T-helper 1 cell (primary cell): ENCODE measurements around the gene INTS6.
"Not testable (repeated sequence)": the region's sequence is repeated elsewhere in the genome, so short reads cannot be mapped to it uniquely, and the experiment has no call there.

ENCODE experiments used
- DNase-seq, 5 donors: peaks; one replicate each; pipeline ENCODE4 v3.0.0-alpha.2; 2012 to 2020

The INTS6 gene

DNA sequence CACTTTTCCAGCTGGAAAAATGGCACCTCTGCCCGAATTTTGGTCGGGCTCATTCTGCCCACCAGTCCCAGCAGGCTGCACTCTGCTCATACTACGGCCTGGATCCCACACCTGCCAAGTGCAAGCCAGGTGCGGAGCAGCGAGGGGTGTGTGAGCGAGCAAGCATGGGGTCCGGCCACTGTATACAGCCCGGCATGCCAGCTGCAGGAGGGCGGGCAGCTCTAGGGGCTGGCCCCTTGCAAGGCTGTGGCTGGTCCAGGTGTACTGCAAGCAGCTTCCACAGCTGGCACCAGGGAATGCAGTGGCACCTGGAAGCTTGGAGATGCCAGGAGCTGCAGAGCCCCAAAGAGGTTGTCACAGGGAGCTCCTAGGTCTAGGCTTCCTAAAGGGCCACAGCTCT is 2.7 kb upstream of the INTS6 start:
- no peak for DNase-seq

DNA sequence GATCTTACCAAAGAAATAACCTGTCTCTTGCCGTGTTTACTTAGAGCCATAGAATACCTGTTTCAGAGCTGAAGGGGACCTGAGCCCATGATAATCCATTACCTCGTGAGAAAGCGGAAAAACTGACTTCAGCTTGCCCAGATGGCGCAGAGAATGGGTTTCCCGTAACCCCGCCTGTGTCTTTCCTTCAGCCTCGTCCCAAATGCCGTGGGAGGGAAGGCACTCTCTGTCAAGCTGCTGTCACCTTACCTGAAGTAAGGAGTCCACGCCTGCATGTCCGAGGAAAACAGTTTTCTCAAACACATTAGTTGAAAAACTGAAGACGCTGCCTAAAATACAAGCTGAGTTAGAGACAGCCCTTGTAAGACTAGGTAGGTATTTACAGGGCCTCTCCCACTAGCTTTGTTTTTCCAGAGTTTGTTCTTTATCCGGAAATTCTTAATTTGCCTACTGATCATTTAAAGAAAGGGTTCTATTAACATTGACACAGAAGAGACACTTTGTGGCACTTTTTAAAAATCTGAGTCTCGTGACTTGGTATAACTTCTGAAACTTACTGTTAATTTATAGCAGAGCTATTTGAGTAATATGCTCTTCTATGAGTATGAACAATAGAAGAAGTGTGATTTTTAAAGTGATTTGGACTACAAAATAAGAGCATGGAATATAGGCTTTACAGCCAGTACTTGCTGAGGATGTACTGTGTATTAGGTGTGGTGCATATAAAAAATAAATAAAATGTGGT is 1.3 kb upstream of the INTS6 start:
- DNase-seq: peak in 1 of 5 donors; percentile 10

DNA sequence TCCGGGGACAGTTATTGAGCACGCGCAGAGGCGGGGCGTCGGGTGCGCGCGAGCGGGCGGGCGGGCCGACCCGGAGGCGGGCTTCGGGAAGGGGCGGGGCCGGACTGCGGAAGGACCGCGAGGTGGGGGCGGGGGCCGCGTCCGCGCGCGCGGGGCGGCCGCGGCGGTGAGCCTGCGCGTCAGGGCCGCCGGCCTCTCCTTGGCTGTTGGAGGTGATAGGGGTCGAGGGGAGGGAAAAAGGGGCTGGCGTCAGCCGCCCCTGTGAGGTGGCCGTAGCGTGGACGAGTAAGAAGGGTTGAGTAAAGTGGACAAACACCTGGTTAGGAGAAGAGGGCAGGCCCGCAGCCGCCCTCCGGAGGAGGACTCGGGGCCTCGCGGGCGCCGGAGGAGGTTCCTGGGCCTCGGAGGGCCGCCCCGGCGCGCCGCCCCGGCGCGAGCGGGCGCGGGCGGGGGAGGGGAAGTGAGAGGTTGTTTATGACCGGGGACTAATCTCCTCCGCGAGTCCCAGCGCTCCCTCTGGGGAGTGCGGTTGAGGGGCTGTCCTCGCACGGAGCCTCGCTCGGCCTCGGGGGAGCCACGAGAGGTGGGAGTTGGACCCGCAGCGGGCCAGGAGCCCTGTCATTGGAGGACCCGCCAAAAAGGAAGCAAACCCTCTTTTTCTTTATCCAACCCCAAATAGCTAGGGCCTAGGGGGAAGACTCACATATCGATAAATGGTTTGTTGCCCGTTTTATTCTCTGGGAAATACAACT is 547 bp upstream of the INTS6 start:
- peak; percentile 59 to 83 (median 70) for DNase-seq

DNA sequence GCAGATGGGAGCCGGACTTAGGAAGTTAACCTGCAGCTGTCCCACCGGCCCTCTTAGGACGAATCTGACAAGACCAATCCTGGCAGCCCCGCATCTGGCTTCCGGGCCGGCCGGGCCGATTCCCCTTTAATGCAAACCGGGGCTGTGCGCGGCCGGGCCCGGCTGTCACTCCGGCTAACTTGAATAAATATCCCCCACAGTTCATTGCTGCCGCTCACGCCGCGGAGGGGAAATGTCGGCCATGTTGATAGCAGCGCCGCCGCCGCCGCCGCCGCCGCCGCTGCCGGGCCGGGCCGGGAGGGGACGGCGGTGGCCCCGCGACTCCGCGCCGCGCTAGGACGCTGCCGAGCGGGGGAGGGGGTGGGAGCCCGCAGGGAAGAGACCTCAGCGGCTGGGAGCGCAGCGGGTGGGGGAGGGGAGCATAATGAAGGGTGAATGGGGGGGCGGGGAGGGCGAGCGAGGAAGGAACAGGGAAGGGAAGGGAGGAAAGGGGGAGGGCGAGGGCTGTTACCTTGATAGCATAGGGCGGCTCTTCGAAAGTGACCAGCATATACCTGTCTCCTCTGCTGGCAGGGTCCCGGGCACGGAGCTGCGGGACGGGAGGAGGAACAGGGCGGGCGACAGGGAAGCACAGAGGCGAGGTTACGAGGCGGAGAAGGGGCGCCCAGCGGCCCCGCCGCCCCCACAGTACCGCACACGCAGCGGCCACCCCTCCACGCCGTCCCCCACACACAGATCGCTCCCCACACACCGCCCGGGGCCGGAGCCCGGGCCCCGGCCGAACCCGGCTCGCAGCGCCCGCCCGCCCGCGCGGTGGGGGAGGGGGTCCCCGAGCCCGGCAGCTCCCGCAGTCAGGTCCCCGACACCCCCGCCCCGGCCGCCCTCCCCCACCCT is 1.1 kb downstream of the INTS6 start:
- peak; percentile 43 to 83 (median 65) for DNase-seq

DNA sequence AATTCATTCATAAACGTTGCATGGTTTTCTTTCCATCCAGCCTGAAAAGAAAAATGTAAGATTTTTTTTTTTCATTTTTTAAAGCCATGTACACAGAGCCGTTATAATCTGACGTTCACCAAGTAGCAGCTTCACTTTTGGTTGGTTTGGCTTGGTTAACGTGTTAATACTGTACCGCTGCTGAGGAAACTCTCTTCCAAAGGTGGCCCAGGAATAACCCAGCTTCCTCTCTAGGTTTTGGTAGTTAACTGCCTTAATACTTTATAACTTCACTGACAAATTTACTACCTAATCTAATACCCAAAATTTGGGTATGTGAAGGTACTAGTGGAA is 1.7 kb downstream of the INTS6 start:
- no peak for DNase-seq

DNA sequence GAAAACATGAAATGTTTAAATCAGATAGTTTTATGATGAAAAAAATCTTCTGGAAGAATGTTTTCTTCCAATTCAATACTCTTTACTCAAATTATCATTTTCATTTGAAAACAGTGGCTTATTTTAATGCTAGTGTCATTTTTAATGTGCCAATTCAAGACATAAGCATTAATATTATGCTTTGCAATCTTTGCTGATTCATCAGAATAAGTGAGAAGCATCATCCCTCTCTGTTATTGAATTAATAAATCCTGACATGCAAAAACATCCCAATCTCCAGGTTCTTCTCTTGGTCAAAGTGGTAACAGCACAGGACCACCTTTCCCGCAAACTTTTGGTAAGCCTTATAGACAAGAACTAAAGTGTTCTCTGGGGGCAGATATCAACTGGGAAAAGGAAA is 3.8 kb downstream of the INTS6 start:
- DNase-seq: no peak

DNA sequence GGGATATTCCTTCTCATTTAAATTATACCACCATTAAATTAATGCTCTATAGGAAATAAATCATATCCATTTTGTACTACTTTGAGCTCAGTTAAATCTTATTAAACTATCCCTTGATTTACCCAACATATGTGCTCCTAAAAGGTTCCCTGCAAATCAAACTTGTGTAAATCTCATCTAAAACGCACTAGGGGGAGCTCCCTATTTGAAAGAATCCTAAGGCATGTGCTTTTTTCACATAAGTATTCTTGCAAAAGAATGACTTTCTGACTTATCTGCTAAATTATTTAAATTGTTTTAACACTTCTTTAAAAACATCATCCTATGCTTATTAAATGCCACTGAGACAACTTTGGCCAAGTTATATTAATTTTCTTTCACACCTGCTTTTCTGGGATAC is 7.9 kb downstream of the INTS6 start:
- DNase-seq: no peak

DNA sequence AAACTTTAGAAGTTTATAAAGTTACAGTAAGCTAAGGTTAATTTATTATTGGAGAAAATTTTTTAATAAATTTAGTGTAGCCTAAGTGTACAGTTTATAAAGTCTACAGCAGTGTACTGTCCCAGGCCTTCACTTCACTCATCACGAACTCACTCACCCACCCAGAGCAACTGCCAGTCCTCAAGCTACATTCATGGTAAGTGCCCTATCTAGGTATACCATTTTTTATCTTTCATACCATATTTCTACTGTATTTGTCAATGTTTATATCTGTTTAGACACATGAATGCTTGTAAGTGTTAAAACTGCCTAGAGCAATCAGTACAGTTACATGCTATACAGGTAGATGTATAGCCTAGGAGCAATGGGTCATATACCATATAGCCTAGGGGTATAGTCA is 12.5 kb downstream of the INTS6 start:
- DNase-seq: no peak

DNA sequence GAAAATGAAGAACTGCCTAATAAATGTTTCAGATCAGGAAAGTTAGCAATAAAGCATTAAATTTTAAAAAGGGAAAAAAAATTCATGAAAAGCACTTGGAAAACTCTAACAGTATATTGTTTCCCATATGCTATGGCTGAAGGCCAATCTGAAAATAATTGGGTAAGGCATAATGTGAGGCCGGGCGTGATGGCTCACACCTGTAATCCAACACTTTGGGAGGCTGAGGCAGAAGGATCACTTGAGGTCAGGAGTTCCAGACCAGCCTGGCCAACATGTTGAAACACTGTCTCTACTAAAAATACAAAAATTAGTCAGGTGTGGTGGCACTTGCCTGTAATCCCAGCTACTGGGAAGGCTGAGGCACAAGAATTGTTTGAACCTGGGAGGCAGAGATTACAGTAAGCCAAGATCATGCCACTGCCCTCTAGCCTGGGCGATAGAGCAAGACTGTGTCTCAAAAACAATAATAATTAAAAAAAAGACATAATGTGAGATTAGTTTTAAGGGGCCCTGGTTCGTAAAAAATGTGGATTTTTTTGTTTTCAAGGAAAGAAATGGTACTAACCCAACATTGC is 15.2 kb downstream of the INTS6 start:
- no peak for DNase-seq

DNA sequence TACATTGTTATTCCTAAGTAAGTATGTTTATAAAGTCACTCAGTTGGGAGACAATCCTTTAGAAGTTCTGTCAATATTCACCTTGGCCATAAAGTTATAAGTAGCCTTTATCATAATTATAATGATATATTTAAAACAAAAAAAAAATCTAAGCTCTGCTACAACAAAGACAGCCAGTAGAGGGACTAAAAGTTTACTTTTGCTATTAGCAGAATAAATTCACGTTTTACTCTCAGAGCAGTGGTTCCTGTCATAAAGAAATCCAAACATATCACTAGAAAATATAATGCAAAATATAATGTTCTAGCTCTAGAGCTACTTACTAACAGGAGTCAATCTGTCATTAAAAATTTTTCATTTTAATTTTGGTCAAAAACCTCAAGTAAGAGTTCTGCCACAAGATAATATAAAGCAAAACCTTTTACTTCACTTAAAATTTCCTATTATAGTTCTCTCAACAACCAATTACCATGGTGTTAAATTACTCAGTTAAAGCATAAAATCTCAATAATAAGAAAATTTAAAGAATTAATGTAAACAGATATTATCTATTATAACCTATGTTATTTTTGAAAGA is 17.7 kb downstream of the INTS6 start:
- DNase-seq: no peak

DNA sequence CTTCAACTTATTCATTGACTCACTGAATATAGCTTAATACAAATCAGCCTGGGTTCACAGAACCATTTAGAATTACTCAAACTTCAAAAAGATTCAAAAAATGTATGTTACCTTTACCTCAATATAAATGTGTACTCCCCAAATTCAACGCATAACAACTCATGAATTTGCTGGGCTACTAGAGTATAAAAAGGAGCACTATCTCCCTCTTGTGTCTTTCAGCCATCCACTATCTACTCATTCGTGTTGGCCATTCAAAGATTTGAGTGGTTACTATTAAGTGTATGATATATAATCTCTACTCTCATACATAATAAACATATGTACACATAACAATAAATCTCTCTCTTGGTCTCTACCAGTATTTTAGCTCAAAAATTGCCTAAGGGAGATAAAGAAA is 20.3 kb downstream of the INTS6 start:
- no peak for DNase-seq

DNA sequence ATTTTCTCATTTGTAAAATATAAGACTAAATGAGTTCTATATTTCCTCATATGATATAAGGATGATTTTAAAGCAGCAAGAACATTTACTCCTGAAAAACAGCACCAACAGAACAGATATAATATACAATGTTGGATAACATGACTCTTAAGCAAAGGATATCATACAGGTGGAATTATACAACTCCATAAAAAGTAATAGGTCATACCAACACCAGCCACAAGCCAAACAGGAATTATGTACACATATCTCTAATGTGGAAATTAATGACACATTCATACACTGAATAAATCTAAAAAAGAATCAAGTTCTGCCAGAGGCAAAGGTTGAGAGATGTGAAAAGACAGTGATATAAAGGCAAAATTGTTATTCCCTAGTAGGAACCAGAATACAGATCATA is 25.9 kb downstream of the INTS6 start:
- no peak for DNase-seq

DNA sequence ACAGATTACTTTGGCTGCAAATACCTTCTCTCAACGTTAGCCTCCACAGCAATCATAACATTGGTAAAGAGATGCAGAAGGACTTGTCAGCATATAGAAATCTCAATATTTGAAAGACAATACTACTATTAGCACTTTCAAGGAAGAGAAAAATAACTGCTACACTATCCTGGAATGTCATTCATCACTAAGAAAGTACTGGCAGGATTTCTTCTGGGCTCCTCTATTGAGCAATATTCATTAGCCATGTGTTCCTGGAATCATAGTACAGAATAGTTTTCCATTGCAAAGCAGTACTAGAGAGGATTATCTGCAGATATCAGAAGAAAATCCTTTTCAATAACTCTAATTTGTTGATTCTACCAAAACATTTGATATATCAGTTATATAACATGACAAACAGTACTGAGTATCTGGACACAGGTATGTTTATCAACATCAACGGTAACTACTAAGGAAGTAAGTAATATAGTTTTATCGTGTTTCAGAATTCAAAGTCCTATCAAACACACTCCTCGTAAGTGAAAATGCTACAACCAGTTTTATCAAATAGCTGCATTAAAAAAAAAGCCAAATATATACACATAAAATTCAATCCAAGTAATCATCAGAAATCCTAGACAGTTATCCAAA is 27.3 kb downstream of the INTS6 start:
- no peak for DNase-seq

DNA sequence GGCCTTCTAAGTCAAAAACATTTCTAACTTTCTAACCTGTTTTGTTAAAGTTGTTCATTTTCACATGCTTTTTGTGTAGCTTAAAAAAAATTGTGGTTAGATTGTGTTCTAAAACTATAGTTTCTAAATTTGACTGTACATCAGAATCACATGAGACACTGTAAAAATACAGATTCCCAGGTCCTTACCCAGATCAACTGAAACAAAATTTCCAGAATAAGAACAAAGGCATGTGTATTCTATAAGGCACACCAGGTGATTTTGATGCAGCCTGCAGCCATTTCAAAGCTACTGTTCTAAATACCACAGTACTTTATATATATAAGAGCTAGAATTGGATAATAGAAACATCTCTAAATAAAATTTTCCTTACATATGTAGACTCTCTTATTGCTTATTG is 29.1 kb downstream of the INTS6 start:
- no peak for DNase-seq

DNA sequence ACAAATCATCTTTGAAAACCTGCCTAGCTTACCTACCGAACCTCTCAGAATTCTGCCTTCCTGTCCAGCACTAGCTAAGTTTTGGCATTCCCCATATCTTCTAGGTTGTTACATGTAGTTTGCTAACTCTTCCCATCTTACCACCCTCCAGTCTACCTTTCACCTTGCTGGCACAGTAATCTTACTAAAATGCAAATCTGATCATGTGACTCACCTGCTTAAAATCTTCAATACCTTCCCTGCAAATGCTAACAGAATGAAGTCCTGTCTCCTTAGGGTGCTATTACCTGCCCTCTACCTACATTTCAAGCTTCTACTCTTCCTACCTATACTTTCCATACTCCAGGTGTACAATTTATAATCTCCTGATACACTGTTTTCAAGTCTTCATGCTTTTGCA is 30.4 kb downstream of the INTS6 start:
- DNase-seq: no peak

DNA sequence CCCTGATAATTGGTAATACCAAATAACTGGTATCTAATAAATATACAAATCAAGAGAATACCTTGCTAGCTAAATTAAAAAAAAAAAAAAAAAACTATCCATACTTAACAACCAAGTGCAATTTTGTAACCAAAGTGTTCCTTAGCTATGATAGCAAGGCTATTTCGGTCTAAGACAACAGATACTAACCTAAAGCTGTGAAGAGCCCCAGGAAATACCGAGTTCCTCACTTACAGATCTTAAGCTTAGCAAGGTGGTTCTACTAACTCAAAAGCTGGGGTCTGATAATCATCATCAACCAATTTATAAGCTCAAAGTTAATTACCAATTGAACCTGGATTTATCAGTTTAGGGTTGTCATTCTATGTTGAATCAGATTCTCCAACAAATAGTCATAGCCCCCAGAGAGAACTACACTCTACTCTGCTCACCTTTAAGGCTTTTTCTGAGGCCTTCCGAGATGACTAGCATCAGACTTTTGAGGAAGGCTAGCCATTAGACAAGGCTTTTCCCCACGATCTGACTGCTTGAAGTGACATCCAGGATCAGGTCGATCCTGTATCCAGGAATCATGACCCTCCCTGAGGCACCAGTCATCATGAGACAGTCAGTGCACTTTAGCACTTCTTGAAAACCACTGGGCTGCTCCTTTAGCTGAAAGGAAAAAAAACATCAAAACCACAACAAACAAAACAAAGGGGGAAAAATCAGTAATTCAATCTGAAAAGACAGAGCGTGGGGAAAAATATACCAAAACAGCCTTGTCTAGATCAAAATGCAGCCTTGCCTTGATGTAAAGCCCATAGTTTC is 31.9 kb downstream of the INTS6 start:
- DNase-seq: no peak

DNA sequence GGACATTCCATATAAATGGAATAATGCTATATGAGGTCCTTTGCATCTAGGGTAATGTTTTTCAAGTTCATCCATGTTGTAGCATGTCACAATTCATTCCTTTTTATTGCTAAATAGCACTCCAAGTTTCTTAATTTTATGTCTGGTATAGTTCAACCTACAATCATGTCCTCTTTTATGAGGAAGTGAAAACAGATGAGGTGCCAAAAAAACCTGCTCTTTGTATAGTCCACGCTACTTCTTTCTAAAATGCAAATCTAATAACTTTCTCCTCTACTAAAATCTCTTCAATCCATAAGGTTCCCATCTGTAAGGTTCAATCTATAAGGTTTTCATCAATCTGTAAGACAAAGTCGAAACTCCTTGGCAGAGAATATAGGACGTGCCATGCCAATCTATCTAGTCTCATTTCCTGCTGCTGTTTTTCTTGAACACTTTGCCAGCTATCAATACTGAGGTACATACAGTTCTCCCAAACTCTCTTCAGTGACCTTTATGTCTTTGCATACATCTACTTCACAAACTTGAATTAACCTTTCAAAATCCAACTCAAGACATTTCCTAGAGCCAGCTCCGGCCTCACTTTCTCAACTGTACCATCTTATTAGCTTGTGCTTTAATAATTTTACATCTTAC is 33.7 kb downstream of the INTS6 start:
- DNase-seq: no peak

DNA sequence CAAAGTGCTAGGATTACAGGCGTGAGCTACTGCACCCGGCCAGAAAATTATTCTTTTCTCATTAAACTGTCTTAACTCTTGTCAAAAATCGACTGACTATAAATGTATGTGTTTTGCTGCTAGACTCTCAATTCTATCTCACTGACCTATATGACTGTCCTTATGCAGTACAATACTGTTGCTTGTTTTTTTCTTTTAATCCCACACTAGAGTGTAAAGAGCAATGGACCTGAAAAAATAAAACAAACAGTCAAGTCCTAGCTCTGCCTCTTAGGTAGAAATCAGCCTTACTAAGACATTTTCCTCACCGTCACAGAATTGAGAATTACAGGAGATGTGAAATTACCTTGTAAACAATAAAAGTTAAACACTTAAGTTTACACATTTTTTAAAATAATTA is 35.1 kb downstream of the INTS6 start:
- no peak for DNase-seq

DNA sequence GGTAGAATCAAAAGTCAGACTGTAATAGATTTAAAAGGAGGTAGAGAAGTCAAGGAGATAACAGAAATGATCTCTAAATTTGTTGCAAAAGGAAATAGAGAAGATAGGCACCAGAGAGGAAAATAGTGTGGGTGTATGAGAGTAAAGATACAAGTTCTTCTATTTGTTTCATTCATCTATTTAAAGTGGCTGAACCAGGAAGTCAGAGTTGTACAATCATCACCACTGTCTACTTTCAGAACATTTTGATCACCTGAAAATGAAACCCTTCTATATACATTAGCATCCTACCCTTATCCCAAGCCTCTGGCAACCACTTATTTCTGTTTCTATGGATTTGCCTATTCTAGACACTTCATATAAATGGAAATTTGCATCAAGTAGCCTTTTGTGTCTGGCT is 36.7 kb downstream of the INTS6 start:
- no peak for DNase-seq

DNA sequence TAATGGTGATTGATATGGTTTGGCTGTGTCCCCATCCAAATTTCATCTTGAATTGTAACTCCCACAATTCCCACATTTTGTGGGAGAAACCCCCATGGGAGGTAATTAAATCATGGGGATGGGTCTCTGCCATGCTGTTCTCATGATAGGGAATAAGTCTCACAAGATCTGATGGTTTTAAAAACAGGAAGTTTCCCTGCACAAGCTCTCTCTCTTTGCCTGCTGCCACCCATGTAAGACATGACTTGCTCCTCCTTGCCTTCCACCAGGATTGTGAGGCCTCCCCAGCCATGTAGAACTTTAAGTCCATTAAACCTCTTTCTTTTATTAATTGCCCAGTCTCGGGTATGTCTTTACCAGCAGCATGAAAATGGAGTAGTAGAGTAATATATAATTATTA is 37.5 kb downstream of the INTS6 start:
- not testable (repeated sequence) for DNase-seq

DNA sequence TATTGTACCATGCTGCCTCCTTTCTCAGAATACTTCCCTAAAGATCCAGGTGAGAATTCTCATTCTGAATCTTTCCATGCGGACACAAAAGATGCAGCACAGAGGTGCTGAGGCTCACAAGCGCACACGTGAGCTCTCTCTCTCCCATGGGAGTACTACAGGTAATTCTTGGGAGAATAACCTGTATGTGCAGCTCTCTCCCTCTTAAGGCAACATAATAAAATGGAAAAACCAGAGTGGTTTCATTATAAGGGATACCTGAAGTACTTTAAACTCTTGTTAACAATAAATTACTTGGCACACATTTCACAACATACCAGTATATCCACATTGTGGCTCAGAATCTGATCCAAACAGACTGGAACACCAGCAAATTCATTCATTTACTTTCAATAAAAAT is 40.4 kb downstream of the INTS6 start:
- no peak for DNase-seq
